GM23338 (cell line): ENCODE measurements around the gene TCAF1. TPM values are rescaled to one million over a fixed set of nuclear protein-coding genes. Genes with fewer than 3 reads are reported as not detected.

Source experiments
- ATAC-seq: fragments of 200-7000 bp; cut with Tn5 transposase; 3 replicates; pipeline ENCODE4 v1.9.1; 2020
- DNase-seq: peaks from one replicate; pipeline ENCODE4 v3.0.0-alpha.2; 2015; ENCODE audit warnings: low spot score
- H2AFZ ChIP-seq: fragments of 200-600 bp; sonication (generic); 2 replicates; pipeline ENCODE4 v1.8.0; 2016; ENCODE audit warnings: antibody characterized with exemption, mild to moderate bottlenecking, moderate library complexity
- H3F3A ChIP-seq: fragments of 200-600 bp; sonication (generic); replicated peaks from 2 replicates; pipeline ENCODE4 v1.8.0; 2017; ENCODE audit warnings: antibody characterized with exemption, mixed run types, low read depth
- H3K27ac ChIP-seq: fragments of 200-600 bp; sonication (generic); 2 replicates; pipeline ENCODE4 v1.6.1; 2016; ENCODE audit warnings: low read depth
- H3K27me3 ChIP-seq: fragments of 200-600 bp; sonication (generic); 2 replicates; pipeline ENCODE4 v1.8.0; 2016; ENCODE audit warnings: mild to moderate bottlenecking, mixed run types, moderate library complexity; ENCODE audit not compliant: insufficient read depth
- H3K36me3 ChIP-seq: fragments of 200-600 bp; sonication (generic); 2 replicates; pipeline ENCODE4 v1.8.0; 2016; ENCODE audit warnings: mild to moderate bottlenecking; ENCODE audit not compliant: insufficient read depth
- H3K4me1 ChIP-seq: fragments of 200-600 bp; sonication (generic); 2 replicates; pipeline ENCODE4 v1.8.0; 2016; ENCODE audit warnings: mild to moderate bottlenecking, moderate library complexity; ENCODE audit not compliant: insufficient read depth
- H3K4me2 ChIP-seq: fragments of 200-600 bp; sonication (generic); 2 replicates; pipeline ENCODE4 v1.7.1; 2017; ENCODE audit warnings: mixed run types
- H3K4me3 ChIP-seq: fragments of 200-600 bp; sonication (generic); 2 replicates; pipeline ENCODE4 v1.6.1; 2016; ENCODE audit warnings: mixed run types
- H3K79me2 ChIP-seq: fragments of 200-600 bp; sonication (generic); replicated peaks from 2 replicates; pipeline ENCODE4 v1.8.0; 2017; ENCODE audit warnings: mild to moderate bottlenecking; ENCODE audit not compliant: insufficient read depth
- H3K9me2 ChIP-seq: fragments of 200-600 bp; sonication (generic); 2 replicates; pipeline ENCODE4 v1.8.0; 2017; ENCODE audit not compliant: insufficient read depth
- H4K20me1 ChIP-seq: fragments of 200-600 bp; sonication (generic); replicated peaks from 2 replicates; pipeline ENCODE4 v1.8.0; 2017; ENCODE audit warnings: mild to moderate bottlenecking; ENCODE audit not compliant: insufficient read depth
- H3K27ac Mint-ChIP-seq: 2 replicates; pipeline ENCODE4 v1.8.0; 2020; ENCODE audit warnings: inconsistent platforms, mild to moderate bottlenecking, moderate library complexity, mixed read lengths
- H3K27me3 Mint-ChIP-seq: 3 replicates; pipeline ENCODE4 v1.8.0; 2022; ENCODE audit warnings: low read depth, mild to moderate bottlenecking, moderate library complexity, mixed read lengths, inconsistent platforms; ENCODE audit not compliant: insufficient read depth, poor library complexity
- H3K36me3 Mint-ChIP-seq: 3 replicates; pipeline ENCODE4 v1.8.0; 2021; ENCODE audit warnings: low read depth, mild to moderate bottlenecking, inconsistent platforms, moderate library complexity, mixed read lengths
- H3K4me1 Mint-ChIP-seq: 3 replicates; pipeline ENCODE4 v1.8.0; 2020; ENCODE audit warnings: mild to moderate bottlenecking, inconsistent platforms, mixed read lengths
- H3K4me3 Mint-ChIP-seq: 3 replicates; pipeline ENCODE4 v1.8.0; 2021; ENCODE audit warnings: moderate library complexity, mild to moderate bottlenecking, inconsistent platforms, mixed read lengths
- H3K9me3 Mint-ChIP-seq: 3 replicates; pipeline ENCODE4 v1.8.0; 2020; ENCODE audit warnings: moderate library complexity, mild to moderate bottlenecking, inconsistent platforms, mixed read lengths
- CREB1 ChIP-seq: fragments of 250-450 bp; sonication (Bioruptor Pico); IDR thresholded peaks from 2 replicates; pipeline ENCODE4 v1.5.0; 2020; ENCODE audit warnings: low read depth, mild to moderate bottlenecking, moderate library complexity
- EZH2 ChIP-seq: fragments of 200-600 bp; sonication (generic); IDR thresholded peaks from one replicate; pipeline ENCODE4 v1.8.0; 2017; ENCODE audit warnings: antibody characterized with exemption, mild to moderate bottlenecking, low read depth; ENCODE audit not compliant: unreplicated experiment
- EZH2phosphoT487 ChIP-seq: fragments of 200-600 bp; sonication (generic); IDR thresholded peaks from one replicate; pipeline ENCODE4 v1.8.1; 2018; ENCODE audit warnings: antibody characterized with exemption; ENCODE audit not compliant: unreplicated experiment
- JUNB ChIP-seq: IDR thresholded peaks from one replicate; pipeline ENCODE4 v1.6.1; 2016; ENCODE audit warnings: antibody characterized with exemption; ENCODE audit not compliant: unreplicated experiment
- NANOG ChIP-seq: IDR thresholded peaks from 2 replicates; pipeline ENCODE4 v1.6.1; 2016; ENCODE audit warnings: antibody characterized with exemption, borderline replicate concordance
- POLR2AphosphoS5 ChIP-seq: IDR thresholded peaks from 2 replicates; pipeline ENCODE4 v1.6.1; 2016; ENCODE audit warnings: antibody characterized with exemption, low read depth
- STAT1 ChIP-seq: IDR thresholded peaks from one replicate; pipeline ENCODE4 v1.6.1; 2016; ENCODE audit warnings: antibody characterized with exemption; ENCODE audit not compliant: unreplicated experiment
- ZNF114 ChIP-seq: fragments of 250-450 bp; sonication (Bioruptor Pico); IDR thresholded peaks from 2 replicates; pipeline ENCODE4 v1.5.0; 2020; ENCODE audit warnings: mild to moderate bottlenecking, moderate library complexity
- ZNF331 ChIP-seq: fragments of 250-450 bp; sonication (Bioruptor Pico); IDR thresholded peaks from 2 replicates; pipeline ENCODE4 v1.5.0; 2020; ENCODE audit warnings: low read depth, mild to moderate bottlenecking, moderate library complexity
- polyA plus RNA-seq: library from polyadenylated mRNA; unstranded; fragments of >200 nt; fragmentation: Nextera tagmentation; extraction: Ambion mirVana; gene quantifications from 2 replicates; pipeline ENCODE4 v1.2.1, GENCODE V29; 2016
- total RNA-seq: library from RNA; depleted of rRNA; stranded (reverse); fragments of >200 nt; shearing (Covaris generic); gene quantifications from 2 replicates; pipeline ENCODE4 v1.2.3, GENCODE V29; 2014
- TF ChIP-seq, protein P1 (sequence below), 2 experiments: fragments of 200-600 bp in 1 of 2; sonication (generic) in 1 of 2; conservative IDR thresholded peaks; 2 replicates each; pipeline versions ENCODE4 v1.5.1 to v1.6.1; 2016 to 2017; ENCODE audit warnings: antibody characterized with exemption in 2 of 2, low read depth in 2 of 2, mild to moderate bottlenecking in 2 of 2, moderate library complexity in 1 of 2
- TF ChIP-seq, protein P2 (sequence below): IDR thresholded peaks from one replicate; pipeline ENCODE4 v1.6.1; 2018; ENCODE audit warnings: antibody characterized with exemption; ENCODE audit not compliant: unreplicated experiment
- TF ChIP-seq, protein P3 (sequence below): IDR thresholded peaks from 2 replicates; pipeline ENCODE4 v1.6.1; 2016; ENCODE audit warnings: antibody characterized with exemption
- TF ChIP-seq, protein P4 (sequence below): fragments of 250-450 bp; sonication (Bioruptor Pico); IDR thresholded peaks from 2 replicates; pipeline ENCODE4 v1.5.0; 2020; ENCODE audit warnings: mild to moderate bottlenecking, moderate library complexity

The TCAF1 gene
- total and polyA plus RNA-seq, 2 experiments from 2014 or later: 15.5 to 31.3 TPM

DNA sequence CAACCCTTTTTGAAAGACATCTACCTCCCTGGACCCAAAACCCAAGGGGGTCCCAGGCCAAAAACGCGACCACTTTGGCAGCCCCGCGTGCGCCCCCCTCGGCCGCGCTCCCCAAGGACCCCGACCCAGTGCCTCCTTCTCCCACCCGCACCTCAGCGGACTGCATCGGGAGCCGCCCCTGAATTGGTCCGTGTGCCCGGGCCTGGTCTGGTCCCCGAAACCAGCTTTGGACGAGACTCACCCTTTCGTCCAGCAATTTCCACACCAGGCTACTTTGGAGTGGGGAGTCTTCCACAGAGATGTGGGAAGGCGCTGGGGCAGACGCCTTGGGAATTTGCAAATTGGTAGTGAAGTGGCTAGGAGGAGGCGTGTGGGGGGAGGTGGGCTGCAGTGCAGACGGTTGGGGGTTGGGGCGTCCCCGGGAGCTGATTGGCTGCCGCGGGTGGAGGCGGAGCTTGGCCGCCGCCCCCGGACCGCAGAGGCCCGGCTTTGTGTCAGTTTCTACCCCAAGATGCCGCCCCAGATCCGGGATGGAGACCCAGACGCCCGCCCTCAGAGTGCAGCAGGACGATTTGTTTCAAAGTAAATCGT, 16.9 kb downstream of the TCAF1 start:
- peaks cover 18% of the 10 kb centered on the region for H3K27me3 ChIP-seq
- DNase-seq (peak; percentile 92), ATAC-seq (peak; percentile 77)
- peaks cover 11% of the 10 kb centered on the region for H3K27me3 Mint-ChIP-seq
- no peak overlapping the region; the same call in 1 of the 2 replicates for H3K27ac Mint-ChIP-seq
- peaks cover 27% of the 10 kb centered on the region for H3K4me1 ChIP-seq
- TF ChIP-seq ZNF331 (CRISPR knock-in tag) (no peak), STAT1 (no peak), ZNF114 (no peak), EZH2phosphoT487 (no peak), CREB1 (peak; percentile 21; the same call in 1 of the 2 replicates), POLR2AphosphoS5 (peak; percentile 66), EZH2 (no peak), NANOG (no peak), JUNB (no peak)
- TF ChIP-seq, protein P1, sequence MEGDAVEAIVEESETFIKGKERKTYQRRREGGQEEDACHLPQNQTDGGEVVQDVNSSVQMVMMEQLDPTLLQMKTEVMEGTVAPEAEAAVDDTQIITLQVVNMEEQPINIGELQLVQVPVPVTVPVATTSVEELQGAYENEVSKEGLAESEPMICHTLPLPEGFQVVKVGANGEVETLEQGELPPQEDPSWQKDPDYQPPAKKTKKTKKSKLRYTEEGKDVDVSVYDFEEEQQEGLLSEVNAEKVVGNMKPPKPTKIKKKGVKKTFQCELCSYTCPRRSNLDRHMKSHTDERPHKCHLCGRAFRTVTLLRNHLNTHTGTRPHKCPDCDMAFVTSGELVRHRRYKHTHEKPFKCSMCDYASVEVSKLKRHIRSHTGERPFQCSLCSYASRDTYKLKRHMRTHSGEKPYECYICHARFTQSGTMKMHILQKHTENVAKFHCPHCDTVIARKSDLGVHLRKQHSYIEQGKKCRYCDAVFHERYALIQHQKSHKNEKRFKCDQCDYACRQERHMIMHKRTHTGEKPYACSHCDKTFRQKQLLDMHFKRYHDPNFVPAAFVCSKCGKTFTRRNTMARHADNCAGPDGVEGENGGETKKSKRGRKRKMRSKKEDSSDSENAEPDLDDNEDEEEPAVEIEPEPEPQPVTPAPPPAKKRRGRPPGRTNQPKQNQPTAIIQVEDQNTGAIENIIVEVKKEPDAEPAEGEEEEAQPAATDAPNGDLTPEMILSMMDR (conservative IDR thresholded peaks at IDR 0.05; ENCODE audit: low read depth in 2 of 2): peak; percentile 14 to 35; a peak in 2 of 4 replicates
- TF ChIP-seq, protein P2, sequence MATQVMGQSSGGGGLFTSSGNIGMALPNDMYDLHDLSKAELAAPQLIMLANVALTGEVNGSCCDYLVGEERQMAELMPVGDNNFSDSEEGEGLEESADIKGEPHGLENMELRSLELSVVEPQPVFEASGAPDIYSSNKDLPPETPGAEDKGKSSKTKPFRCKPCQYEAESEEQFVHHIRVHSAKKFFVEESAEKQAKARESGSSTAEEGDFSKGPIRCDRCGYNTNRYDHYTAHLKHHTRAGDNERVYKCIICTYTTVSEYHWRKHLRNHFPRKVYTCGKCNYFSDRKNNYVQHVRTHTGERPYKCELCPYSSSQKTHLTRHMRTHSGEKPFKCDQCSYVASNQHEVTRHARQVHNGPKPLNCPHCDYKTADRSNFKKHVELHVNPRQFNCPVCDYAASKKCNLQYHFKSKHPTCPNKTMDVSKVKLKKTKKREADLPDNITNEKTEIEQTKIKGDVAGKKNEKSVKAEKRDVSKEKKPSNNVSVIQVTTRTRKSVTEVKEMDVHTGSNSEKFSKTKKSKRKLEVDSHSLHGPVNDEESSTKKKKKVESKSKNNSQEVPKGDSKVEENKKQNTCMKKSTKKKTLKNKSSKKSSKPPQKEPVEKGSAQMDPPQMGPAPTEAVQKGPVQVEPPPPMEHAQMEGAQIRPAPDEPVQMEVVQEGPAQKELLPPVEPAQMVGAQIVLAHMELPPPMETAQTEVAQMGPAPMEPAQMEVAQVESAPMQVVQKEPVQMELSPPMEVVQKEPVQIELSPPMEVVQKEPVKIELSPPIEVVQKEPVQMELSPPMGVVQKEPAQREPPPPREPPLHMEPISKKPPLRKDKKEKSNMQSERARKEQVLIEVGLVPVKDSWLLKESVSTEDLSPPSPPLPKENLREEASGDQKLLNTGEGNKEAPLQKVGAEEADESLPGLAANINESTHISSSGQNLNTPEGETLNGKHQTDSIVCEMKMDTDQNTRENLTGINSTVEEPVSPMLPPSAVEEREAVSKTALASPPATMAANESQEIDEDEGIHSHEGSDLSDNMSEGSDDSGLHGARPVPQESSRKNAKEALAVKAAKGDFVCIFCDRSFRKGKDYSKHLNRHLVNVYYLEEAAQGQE: no peak
- TF ChIP-seq, protein P3, sequence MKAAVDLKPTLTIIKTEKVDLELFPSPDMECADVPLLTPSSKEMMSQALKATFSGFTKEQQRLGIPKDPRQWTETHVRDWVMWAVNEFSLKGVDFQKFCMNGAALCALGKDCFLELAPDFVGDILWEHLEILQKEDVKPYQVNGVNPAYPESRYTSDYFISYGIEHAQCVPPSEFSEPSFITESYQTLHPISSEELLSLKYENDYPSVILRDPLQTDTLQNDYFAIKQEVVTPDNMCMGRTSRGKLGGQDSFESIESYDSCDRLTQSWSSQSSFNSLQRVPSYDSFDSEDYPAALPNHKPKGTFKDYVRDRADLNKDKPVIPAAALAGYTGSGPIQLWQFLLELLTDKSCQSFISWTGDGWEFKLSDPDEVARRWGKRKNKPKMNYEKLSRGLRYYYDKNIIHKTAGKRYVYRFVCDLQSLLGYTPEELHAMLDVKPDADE: no peak
- TF ChIP-seq, protein P4, sequence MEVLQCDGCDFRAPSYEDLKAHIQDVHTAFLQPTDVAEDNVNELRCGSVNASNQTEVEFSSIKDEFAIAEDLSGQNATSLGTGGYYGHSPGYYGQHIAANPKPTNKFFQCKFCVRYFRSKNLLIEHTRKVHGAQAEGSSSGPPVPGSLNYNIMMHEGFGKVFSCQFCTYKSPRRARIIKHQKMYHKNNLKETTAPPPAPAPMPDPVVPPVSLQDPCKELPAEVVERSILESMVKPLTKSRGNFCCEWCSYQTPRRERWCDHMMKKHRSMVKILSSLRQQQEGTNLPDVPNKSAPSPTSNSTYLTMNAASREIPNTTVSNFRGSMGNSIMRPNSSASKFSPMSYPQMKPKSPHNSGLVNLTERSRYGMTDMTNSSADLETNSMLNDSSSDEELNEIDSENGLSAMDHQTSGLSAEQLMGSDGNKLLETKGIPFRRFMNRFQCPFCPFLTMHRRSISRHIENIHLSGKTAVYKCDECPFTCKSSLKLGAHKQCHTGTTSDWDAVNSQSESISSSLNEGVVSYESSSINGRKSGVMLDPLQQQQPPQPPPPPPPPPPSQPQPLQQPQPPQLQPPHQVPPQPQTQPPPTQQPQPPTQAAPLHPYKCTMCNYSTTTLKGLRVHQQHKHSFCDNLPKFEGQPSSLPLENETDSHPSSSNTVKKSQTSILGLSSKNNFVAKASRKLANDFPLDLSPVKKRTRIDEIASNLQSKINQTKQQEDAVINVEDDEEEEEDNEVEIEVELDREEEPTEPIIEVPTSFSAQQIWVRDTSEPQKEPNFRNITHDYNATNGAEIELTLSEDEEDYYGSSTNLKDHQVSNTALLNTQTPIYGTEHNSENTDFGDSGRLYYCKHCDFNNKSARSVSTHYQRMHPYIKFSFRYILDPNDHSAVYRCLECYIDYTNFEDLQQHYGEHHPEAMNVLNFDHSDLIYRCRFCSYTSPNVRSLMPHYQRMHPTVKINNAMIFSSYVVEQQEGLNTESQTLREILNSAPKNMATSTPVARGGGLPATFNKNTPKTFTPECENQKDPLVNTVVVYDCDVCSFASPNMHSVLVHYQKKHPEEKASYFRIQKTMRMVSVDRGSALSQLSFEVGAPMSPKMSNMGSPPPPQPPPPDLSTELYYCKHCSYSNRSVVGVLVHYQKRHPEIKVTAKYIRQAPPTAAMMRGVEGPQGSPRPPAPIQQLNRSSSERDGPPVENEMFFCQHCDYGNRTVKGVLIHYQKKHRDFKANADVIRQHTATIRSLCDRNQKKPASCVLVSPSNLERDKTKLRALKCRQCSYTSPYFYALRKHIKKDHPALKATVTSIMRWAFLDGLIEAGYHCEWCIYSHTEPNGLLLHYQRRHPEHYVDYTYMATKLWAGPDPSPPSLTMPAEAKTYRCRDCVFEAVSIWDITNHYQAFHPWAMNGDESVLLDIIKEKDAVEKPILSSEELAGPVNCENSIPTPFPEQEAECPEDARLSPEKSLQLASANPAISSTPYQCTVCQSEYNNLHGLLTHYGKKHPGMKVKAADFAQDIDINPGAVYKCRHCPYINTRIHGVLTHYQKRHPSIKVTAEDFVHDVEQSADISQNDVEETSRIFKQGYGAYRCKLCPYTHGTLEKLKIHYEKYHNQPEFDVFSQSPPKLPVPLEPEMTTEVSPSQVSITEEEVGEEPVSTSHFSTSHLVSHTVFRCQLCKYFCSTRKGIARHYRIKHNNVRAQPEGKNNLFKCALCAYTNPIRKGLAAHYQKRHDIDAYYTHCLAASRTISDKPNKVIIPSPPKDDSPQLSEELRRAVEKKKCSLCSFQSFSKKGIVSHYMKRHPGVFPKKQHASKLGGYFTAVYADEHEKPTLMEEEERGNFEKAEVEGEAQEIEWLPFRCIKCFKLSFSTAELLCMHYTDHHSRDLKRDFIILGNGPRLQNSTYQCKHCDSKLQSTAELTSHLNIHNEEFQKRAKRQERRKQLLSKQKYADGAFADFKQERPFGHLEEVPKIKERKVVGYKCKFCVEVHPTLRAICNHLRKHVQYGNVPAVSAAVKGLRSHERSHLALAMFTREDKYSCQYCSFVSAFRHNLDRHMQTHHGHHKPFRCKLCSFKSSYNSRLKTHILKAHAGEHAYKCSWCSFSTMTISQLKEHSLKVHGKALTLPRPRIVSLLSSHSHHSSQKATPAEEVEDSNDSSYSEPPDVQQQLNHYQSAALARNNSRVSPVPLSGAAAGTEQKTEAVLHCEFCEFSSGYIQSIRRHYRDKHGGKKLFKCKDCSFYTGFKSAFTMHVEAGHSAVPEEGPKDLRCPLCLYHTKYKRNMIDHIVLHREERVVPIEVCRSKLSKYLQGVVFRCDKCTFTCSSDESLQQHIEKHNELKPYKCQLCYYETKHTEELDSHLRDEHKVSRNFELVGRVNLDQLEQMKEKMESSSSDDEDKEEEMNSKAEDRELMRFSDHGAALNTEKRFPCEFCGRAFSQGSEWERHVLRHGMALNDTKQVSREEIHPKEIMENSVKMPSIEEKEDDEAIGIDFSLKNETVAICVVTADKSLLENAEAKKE (CRISPR knock-in tag): no peak
- peak overlapping the region; percentile 97 for H3K4me2 ChIP-seq
- no peaks in the 10 kb centered on the region for H3K9me2 ChIP-seq
- peaks cover 26% of the 10 kb centered on the region for H3K79me2 ChIP-seq
- H3K9me3 Mint-ChIP-seq: peaks cover 9% of the 10 kb centered on the region; the same call in 2 of the 3 replicates
- peak overlapping the region; percentile 89 for H3K4me3 Mint-ChIP-seq
- peaks cover 14% of the 10 kb centered on the region for H3K36me3 Mint-ChIP-seq
- peaks cover 27% of the 10 kb centered on the region for H3K4me1 Mint-ChIP-seq
- no peaks in the 10 kb centered on the region; the same call in 1 of the 2 replicates for H3F3A ChIP-seq
- H3K27ac ChIP-seq: no peak overlapping the region
- peak overlapping the region; percentile 83 for H3K4me3 ChIP-seq
- 0 out of 2 replicates have a peak overlapping the region, but pooled peaks have one; percentile 48 for H2AFZ ChIP-seq
- H4K20me1 ChIP-seq: no peaks in the 10 kb centered on the region; the same call in 1 of the 2 replicates
- no peaks in the 10 kb centered on the region for H3K36me3 ChIP-seq
